ENCODE results near the gene DAO.

DAO gene

GRCh38 chr12:108876550-108876949 lies 3.3 kb upstream of the DAO start:
- DNase-seq, result no peak

GRCh38 chr12:108881953-108882352 lies 2.1 kb downstream of the DAO start:
- no peak for DNase-seq

DNA sequence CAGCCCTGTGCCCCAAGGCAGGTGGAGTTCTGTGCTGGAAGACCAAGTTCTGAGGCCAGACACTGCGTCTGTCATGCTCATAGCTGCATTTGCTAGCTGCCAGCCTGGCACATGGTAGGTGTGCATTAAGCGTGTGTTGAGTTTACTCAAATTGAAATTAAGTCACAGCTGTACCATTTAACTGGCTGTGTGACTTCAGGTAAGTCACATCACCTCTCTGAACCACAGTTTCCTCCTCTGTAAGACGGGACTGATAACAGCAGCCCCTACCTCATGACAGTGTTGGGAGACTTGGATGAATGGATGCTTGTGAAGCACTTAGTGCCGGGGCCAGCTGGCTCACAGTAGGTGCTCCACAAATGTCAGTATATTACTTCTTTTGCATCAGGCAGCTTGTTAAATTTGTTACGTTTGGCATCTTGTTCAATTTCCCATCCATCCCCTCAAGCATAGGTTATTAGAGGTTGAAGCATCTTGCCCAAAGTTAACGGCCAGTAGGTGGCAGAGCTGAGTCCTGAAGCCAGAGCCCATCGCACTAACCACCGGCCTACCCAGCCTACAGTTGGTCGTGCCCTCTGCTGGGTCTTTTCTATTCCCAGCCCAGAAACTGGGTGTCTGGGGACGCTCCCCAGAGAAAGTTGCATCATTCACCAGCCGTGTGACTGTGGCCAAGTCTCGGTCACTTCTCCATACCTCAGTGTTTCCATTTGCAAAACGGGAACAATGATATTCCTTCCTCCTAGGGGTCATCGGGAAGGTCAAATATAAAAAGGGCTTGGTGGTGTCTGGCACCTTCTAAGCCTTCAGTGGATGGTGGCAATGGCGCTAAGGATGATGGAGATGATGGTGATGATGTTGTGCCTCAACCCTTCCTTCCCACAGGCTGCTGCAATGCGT lies 4.5 kb downstream of the DAO start:
- DNase-seq, result peak; percentile 20

DNA sequence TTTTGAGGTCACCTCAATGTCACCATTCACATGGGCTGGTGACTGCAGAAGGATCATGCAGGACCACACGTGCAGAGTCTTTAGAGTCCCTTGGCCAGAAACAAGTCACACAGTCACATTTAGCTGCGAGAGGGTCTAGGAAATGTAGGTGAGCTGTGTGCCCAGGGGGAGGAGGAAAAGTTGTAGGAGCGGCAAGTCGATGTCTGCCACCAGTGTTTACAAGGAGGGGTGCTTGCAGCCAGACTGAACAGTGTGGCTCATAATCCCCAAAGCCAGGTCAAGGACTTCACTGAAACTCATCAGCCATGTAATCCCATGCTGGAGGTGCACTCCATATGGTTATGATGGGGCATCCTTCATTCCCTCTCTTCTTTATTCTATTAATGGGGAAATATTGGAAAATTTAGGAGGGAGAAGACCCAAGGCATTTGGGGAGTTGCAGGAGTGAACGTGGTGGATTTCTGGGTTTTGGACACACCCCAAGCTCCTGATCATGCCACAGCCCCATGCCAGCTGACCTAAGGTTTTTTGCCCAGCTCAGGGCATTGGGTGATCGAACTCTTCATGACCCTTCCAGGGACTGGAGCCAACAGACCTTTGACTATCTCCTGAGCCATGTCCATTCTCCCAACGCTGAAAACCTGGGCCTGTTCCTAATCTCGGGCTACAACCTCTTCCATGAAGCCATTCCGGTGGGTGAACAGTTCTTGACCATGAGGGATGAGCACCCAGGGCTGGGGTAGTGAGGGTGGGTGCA lies 7.2 kb downstream of the DAO start:
- DNase-seq, result no peak

GRCh38 chr12:108888031-108888430 lies 8.1 kb downstream of the DAO start:
- DNase-seq, result no peak

- no peak for DNase-seq
Measured at GRCh38 chr12:108890208-108890607, 10.3 kb downstream of the DAO start.

GRCh38 chr12:108895220-108895802 lies 15.4 kb downstream of the DAO start:
- DNase-seq, result no peak

GRCh38 chr12:108896336-108896735 lies 16.4 kb downstream of the DAO start:
- DNase-seq, result no peak

- no peak for DNase-seq
Measured at GRCh38 chr12:108896817-108897216, 16.9 kb downstream of the DAO start.

DNA sequence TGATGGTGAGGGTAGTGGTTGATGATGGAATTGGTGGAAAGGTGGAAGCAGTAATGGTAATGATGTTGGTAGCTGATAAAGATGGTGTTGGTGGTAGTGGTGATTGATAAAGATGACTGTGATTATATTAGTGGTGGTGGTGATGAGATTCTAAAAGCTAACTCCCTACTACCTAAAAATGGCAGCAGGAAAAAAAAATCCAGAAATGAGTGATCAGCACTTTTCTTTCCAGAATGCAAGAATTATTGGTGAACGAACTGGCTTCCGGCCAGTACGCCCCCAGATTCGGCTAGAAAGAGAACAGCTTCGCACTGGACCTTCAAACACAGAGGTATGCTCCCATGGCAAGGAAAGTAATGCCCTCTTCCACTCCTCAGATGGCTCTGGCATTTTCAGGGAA lies 19.3 kb downstream of the DAO start:
- no peak for DNase-seq

DNA sequence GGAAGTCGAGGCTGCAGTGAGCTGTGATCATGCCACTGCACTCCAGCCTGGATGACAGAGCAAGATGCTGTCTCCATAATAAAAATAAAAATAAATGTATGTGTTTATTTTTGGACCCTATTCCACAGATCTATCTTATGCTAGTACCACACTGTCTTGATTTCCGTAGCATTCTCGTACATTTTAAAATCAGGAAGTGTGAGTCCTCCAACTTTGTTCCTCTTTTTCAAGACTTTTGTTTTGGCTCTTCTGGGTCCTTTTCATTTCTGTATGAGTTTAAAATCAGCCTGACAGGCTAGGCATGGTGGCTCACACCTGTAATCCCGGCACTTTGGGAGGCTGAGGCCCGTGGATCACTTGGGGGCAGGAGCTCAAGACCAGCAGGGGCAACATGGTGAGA lies 25.8 kb downstream of the DAO start:
- no peak for DNase-seq

- DNase-seq, result no peak
Measured at GRCh38 chr12:108906971-108907370, 27.1 kb downstream of the DAO start.

DNA sequence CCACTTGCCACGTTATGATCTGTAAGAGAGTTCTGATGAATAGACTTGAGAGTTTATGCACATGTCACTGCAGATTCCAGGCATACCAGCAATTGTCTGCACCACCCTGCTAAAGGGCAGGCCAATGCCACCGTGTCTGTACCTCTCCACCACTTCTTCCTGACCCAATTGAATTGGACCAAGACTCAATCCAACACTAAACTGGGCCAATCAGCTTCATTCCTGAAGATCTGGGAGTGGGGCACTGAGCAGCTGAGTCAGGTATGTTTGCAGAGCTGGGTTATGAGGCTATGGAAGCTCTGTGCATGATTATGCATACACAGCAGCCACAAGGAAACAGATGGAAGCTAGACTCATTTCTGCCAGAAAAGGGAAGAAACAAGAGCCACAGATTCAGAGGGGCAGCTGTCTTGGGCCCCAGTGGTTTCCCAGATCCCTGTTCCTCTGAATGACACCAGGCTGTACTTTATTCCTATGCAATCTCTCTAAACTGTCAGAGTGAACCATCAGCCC lies 28.0 kb downstream of the DAO start:
- DNase-seq, result no peak

GRCh38 chr12:108910336-108910735 lies 30.4 kb downstream of the DAO start:
- DNase-seq, result no peak

DNA sequence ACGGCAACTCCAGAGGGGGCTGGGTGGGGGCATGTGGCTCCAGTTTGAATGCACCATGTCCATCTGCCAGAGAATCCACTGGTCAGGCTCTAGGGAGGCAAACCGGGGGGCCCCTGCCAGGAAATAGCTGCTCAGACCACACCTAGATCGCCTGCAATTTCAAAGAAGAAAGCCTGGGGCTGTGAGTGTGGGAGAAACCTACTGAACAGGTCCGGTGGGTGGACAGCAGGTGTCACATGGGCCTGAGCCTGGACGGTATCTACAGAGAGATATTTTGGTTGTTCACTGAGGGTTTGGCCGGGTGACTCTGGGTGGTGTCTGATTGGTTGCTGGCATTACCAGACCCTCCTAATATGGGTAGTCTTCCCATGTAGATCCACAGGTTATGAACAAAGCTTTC lies 32.0 kb downstream of the DAO start:
- DNase-seq, result no peak

- no peak for DNase-seq
Measured at GRCh38 chr12:108912361-108912760, 32.5 kb downstream of the DAO start.

- no peak for DNase-seq
Measured at GRCh38 chr12:108914121-108914531, 34.2 kb downstream of the DAO start.

- no peak for DNase-seq
Measured at GRCh38 chr12:108915632-108916133, 35.8 kb downstream of the DAO start.

DNA sequence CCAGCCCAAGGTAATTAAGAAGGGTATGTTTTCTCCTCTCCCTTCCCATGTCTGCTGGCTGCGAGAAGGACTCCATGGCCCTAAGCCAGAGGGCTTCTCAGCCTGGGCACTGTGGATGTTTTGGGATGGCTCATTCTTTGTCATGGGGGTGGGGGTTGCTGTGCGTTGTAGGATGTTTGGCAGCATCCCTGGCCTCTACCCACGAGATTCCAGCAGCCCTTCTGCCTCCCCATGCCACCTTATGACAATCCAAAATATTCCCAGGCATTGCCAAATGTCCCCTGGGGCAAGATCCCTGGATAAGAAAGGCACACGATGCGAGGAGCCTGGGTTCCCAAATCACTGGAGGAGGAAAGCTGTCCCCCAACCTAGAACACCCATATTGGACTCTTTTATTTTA lies 36.4 kb downstream of the DAO start:
- no peak for DNase-seq

GRCh38 chr12:108918206-108918605 lies 38.3 kb downstream of the DAO start:
- no peak for DNase-seq

GRCh38 chr12:108918960-108919642 lies 39.2 kb downstream of the DAO start:
- DNase-seq, result no peak

DNA sequence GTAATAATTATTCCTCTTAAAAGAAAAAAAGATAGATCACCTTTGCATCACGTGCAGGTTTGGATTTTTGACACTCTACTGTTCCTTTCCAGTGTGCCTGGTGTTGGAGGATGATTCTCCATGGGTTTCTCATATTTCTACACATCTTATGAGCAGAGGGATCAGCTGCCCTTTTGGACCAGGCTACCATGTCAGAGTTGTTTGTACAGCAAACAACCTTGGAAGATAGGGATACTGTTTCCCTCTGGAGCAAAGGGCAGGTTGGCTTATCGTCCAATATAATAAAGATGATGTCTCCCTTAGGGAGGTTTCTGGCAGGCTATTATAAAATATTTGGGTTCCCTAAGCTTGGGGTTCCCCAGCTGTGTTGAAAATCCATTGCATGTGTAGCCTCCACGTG lies 42.1 kb downstream of the DAO start:
- no peak for DNase-seq

DNA sequence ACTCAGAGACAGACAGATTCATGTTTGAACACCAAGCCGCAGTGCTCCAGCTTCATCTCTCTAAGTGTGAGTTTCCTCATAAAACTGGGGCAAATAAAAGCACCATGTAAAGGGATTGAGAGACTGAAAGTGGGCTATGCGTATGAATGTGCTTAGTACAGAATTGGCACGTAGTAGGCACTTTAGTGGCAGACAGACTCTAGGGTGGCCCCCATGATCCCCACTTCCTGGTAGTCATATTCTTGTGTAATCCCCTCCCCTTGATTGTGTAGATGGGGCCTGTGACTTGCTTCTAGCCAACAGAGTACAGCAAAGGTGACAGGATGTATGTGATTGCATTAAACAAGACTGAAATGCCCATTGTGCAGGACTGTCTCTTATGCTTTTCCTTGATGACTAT lies 43.0 kb downstream of the DAO start:
- no peak for DNase-seq

All from NCI-H345 (cell line).